Neural progenitor cell (in vitro differentiated cells): ENCODE measurements around the gene EFNA5. TPM values are rescaled to one million over a fixed set of nuclear protein-coding genes. Genes with fewer than 3 reads are reported as not detected.
"Not testable (repeated sequence)": the region's sequence is repeated elsewhere in the genome, so short reads cannot be mapped to it uniquely, and the experiment has no call there.

Source experiments
- DNase-seq: peaks from one replicate; pipeline ENCODE4 v3.0.0-alpha.2; 2016; ENCODE audit warnings: low spot score
- H2AFZ ChIP-seq: fragments of 200-600 bp; sonication (generic); replicated peaks from 2 replicates; pipeline ENCODE4 v1.6.1; 2016; ENCODE audit warnings: antibody characterized with exemption
- H3F3A ChIP-seq: fragments of 200-600 bp; sonication (generic); 2 replicates; pipeline ENCODE4 v1.6.1; 2016; ENCODE audit warnings: antibody characterized with exemption, low read depth
- H3K27ac ChIP-seq: fragments of 200-600 bp; sonication (generic); 2 replicates; pipeline ENCODE4 v1.5.1; 2016; ENCODE audit warnings: mild to moderate bottlenecking
- H3K27me3 ChIP-seq: fragments of 200-600 bp; sonication (generic); 2 replicates; pipeline ENCODE4 v1.6.1; 2016; ENCODE audit warnings: mild to moderate bottlenecking, moderate library complexity
- H3K36me3 ChIP-seq: fragments of 200-600 bp; sonication (generic); 2 replicates; pipeline ENCODE4 v1.5.1; 2016
- H3K4me1 ChIP-seq: fragments of 200-600 bp; sonication (generic); 2 replicates; pipeline ENCODE4 v1.6.1; 2016; ENCODE audit warnings: mixed run types
- H3K4me2 ChIP-seq: fragments of 200-600 bp; sonication (generic); 2 replicates; pipeline ENCODE4 v1.6.1; 2016
- H3K4me3 ChIP-seq: fragments of 200-600 bp; sonication (generic); 2 replicates; pipeline ENCODE4 v1.5.1; 2016
- H3K79me2 ChIP-seq: fragments of 200-600 bp; sonication (generic); 2 replicates; pipeline ENCODE4 v1.6.1; 2016; ENCODE audit warnings: low read depth
- H3K9ac ChIP-seq: fragments of 200-600 bp; sonication (generic); 2 replicates; pipeline ENCODE4 v1.6.1; 2016
- H3K9me3 ChIP-seq: fragments of 200-600 bp; sonication (generic); 2 replicates; pipeline ENCODE4 v1.5.1; 2016; ENCODE audit warnings: low read depth
- H4K20me1 ChIP-seq: fragments of 200-600 bp; sonication (generic); 2 replicates; pipeline ENCODE4 v1.6.1; 2016; ENCODE audit warnings: low read depth
- H3K27ac Mint-ChIP-seq: 3 replicates; pipeline ENCODE4 v1.8.0; 2021; ENCODE audit warnings: mixed read lengths
- H3K27me3 Mint-ChIP-seq: 2 replicates; pipeline ENCODE4 v1.8.0; 2022; ENCODE audit warnings: low read depth, mild to moderate bottlenecking, inconsistent platforms, moderate library complexity, mixed read lengths; ENCODE audit not compliant: insufficient read depth
- H3K36me3 Mint-ChIP-seq: 3 replicates; pipeline ENCODE4 v1.8.0; 2021; ENCODE audit warnings: mixed read lengths
- H3K4me1 Mint-ChIP-seq: 3 replicates; pipeline ENCODE4 v1.8.0; 2021; ENCODE audit warnings: mixed read lengths
- H3K4me3 Mint-ChIP-seq: 3 replicates; pipeline ENCODE4 v1.8.0; 2021; ENCODE audit warnings: mild to moderate bottlenecking, moderate library complexity, mixed read lengths
- H3K9me3 Mint-ChIP-seq: 3 replicates; pipeline ENCODE4 v1.8.0; 2020; ENCODE audit warnings: mixed read lengths
- EZH2 ChIP-seq: fragments of 200-600 bp; sonication (generic); IDR thresholded peaks from 2 replicates; pipeline ENCODE4 v1.6.1; 2017; ENCODE audit warnings: antibody characterized with exemption, mild to moderate bottlenecking, moderate library complexity
- EZH2phosphoT487 ChIP-seq: fragments of 200-600 bp; sonication (generic); IDR thresholded peaks from 2 replicates; pipeline ENCODE4 v1.6.1; 2017; ENCODE audit warnings: antibody characterized with exemption
- total RNA-seq: library from RNA; depleted of rRNA; stranded (reverse); fragments of >200 nt; gene quantifications from 2 replicates; pipeline ENCODE4 v1.2.3, GENCODE V29; 2015; ENCODE audit warnings: low replicate concordance
- TF ChIP-seq, protein P1 (sequence below): fragments of 200-600 bp; sonication (generic); IDR thresholded peaks from 2 replicates; pipeline ENCODE4 v1.5.1; 2017; ENCODE audit warnings: antibody characterized with exemption, mild to moderate bottlenecking

Gene EFNA5
- total RNA-seq, 1 donor from 2014 or later: 105 TPM

- Histone ChIP-seq H3F3A (peaks cover 13% of the 10 kb centered on the region), H3K36me3 (no peaks in the 10 kb centered on the region), H3K27ac (peak overlapping the region; percentile 38), H3K4me2 (peak overlapping the region; percentile 32), H3K9ac (no peak overlapping the region), H3K4me3 (no peak overlapping the region), H3K27me3 (no peaks in the 10 kb centered on the region), H3K79me2 (peaks cover 100% of the 10 kb centered on the region), H3K4me1 (peaks cover 38% of the 10 kb centered on the region), H3K9me3 (no peaks in the 10 kb centered on the region), H4K20me1 (peaks cover 100% of the 10 kb centered on the region), H2AFZ (no peak overlapping the region)
- Mint-ChIP-seq H3K36me3 (peaks cover 14% of the 10 kb centered on the region), H3K4me3 (no peak overlapping the region), H3K4me1 (peaks cover 58% of the 10 kb centered on the region), H3K27me3 (peaks cover 3% of the 10 kb centered on the region), H3K27ac (peak overlapping the region; percentile 4), H3K9me3 (peaks cover 6% of the 10 kb centered on the region)
- peak; percentile 29 for DNase-seq
- TF ChIP-seq EZH2phosphoT487: no peak
Observed at GRCh38 chr5:107455111-107455544, 215.6 kb downstream of the EFNA5 start.

GRCh38 chr5:107451827-107452226, 218.9 kb downstream of the EFNA5 start:
- H3K27me3 Mint-ChIP-seq, H3K4me2 ChIP-seq, H3K4me3 ChIP-seq, H3K4me3 Mint-ChIP-seq, H2AFZ ChIP-seq, H3K9me3 ChIP-seq, H3K27ac ChIP-seq, H3K9ac ChIP-seq, H3K27ac Mint-ChIP-seq, H3K9me3 Mint-ChIP-seq, H3K27me3 ChIP-seq, H3K36me3 ChIP-seq, DNase-seq: not testable (repeated sequence)
- H4K20me1 ChIP-seq: peaks cover 100% of the 10 kb centered on the region
- peaks cover 100% of the 10 kb centered on the region for H3K79me2 ChIP-seq
- H3K4me1 ChIP-seq: peaks cover 37% of the 10 kb centered on the region
- peaks cover 13% of the 10 kb centered on the region for H3F3A ChIP-seq
- H3K4me1 Mint-ChIP-seq: peaks cover 66% of the 10 kb centered on the region
- H3K36me3 Mint-ChIP-seq: peaks cover 11% of the 10 kb centered on the region

DNA sequence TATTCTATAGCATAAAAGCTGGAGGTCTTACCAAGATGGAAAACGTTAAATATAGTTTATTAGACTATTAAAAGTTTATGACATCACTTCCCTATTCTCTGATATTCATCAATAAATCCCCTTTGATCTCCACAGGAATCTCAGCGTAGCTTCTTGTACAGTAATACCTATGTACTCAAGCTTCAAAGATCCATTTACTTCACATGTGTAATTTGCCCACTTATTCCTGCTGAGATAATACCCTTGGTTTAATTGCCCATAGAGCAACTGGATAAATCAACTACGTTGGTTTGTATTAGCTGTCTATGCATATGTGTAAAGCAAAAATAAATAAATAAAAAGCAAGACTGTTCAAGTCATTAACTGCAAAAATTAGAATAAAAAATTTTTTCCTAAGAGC, 219.7 kb downstream of the EFNA5 start:
- Histone ChIP-seq H3K27ac (no peak overlapping the region), H3K9ac (no peak overlapping the region), H3K36me3 (no peaks in the 10 kb centered on the region), H3F3A (peaks cover 13% of the 10 kb centered on the region), H3K79me2 (peaks cover 99% of the 10 kb centered on the region), H3K4me3 (no peak overlapping the region), H3K9me3 (no peaks in the 10 kb centered on the region), H2AFZ (no peak overlapping the region), H3K27me3 (no peaks in the 10 kb centered on the region), H3K4me2 (no peak overlapping the region), H3K4me1 (peaks cover 29% of the 10 kb centered on the region), H4K20me1 (peaks cover 100% of the 10 kb centered on the region)
- peaks cover 2% of the 10 kb centered on the region for H3K27me3 Mint-ChIP-seq
- peaks cover 11% of the 10 kb centered on the region for H3K36me3 Mint-ChIP-seq
- TF ChIP-seq EZH2 (no peak), EZH2phosphoT487 (no peak)
- TF ChIP-seq, protein P1, sequence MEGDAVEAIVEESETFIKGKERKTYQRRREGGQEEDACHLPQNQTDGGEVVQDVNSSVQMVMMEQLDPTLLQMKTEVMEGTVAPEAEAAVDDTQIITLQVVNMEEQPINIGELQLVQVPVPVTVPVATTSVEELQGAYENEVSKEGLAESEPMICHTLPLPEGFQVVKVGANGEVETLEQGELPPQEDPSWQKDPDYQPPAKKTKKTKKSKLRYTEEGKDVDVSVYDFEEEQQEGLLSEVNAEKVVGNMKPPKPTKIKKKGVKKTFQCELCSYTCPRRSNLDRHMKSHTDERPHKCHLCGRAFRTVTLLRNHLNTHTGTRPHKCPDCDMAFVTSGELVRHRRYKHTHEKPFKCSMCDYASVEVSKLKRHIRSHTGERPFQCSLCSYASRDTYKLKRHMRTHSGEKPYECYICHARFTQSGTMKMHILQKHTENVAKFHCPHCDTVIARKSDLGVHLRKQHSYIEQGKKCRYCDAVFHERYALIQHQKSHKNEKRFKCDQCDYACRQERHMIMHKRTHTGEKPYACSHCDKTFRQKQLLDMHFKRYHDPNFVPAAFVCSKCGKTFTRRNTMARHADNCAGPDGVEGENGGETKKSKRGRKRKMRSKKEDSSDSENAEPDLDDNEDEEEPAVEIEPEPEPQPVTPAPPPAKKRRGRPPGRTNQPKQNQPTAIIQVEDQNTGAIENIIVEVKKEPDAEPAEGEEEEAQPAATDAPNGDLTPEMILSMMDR: no peak
- peaks cover 6% of the 10 kb centered on the region for H3K9me3 Mint-ChIP-seq
- no peak overlapping the region for H3K4me3 Mint-ChIP-seq
- DNase-seq: no peak
- no peak overlapping the region for H3K27ac Mint-ChIP-seq
- peaks cover 59% of the 10 kb centered on the region for H3K4me1 Mint-ChIP-seq

GRCh38 chr5:107450531-107450930, 220.2 kb downstream of the EFNA5 start:
- no peak for TF ChIP-seq EZH2
- TF ChIP-seq, protein P1: no peak
- no peak for TF ChIP-seq EZH2phosphoT487
- no peak overlapping the region for H2AFZ ChIP-seq
- H3K36me3 Mint-ChIP-seq: peaks cover 11% of the 10 kb centered on the region
- H3K9ac ChIP-seq: no peak overlapping the region
- H3K79me2 ChIP-seq: peaks cover 99% of the 10 kb centered on the region
- H3K27me3 Mint-ChIP-seq: peaks cover 2% of the 10 kb centered on the region
- no peak overlapping the region for H3K4me3 ChIP-seq
- H3K27me3 ChIP-seq: no peaks in the 10 kb centered on the region
- H3K4me1 Mint-ChIP-seq: peaks cover 54% of the 10 kb centered on the region
- H3K9me3 ChIP-seq: no peaks in the 10 kb centered on the region
- H3K27ac ChIP-seq: no peak overlapping the region
- no peak overlapping the region for H3K4me2 ChIP-seq
- no peak overlapping the region for H3K27ac Mint-ChIP-seq
- H3F3A ChIP-seq: peaks cover 9% of the 10 kb centered on the region
- no peak for DNase-seq
- H3K9me3 Mint-ChIP-seq: peaks cover 8% of the 10 kb centered on the region
- peaks cover 24% of the 10 kb centered on the region for H3K4me1 ChIP-seq
- no peaks in the 10 kb centered on the region for H3K36me3 ChIP-seq
- H3K4me3 Mint-ChIP-seq: no peak overlapping the region
- H4K20me1 ChIP-seq: peaks cover 100% of the 10 kb centered on the region
